NCI-H2029 treated with DMSO at 0.1 percent for 48 hours (cell line): ENCODE results near the gene PRR5L.
A peak's percentile ranks its signal among the peaks of the same experiment; 100 is the strongest.

ENCODE experiments used
- DNase-seq: peaks from one replicate; lab custom pipeline; 2025; lab: John Stamatoyannopoulos, UW

Gene PRR5L

DNA sequence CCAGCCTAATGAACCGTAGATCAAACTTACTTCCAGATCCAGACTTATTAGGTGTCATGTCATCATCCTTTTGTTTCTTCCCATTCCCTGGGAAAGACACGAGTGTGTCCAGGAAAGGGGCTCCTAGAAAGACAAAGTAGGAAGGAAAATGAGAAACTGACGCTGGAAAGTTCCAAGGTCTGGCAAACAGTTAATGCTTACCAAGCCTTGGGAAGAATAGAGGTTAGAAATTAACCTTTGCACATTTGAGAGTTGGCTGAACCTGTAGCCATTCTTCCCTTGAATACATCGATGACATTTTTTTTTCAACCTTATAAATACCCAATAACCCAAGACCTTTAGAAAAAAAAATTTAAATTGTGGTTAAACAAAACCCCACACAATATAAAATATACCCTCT lies 136.7 kb downstream of the PRR5L start:
- DNase-seq, result no peak

GRCh38 chr11:36436064-36436463 lies 140.0 kb downstream of the PRR5L start:
- no peak for DNase-seq

GRCh38 chr11:36436589-36436988 lies 140.5 kb downstream of the PRR5L start:
- no peak for DNase-seq

DNA sequence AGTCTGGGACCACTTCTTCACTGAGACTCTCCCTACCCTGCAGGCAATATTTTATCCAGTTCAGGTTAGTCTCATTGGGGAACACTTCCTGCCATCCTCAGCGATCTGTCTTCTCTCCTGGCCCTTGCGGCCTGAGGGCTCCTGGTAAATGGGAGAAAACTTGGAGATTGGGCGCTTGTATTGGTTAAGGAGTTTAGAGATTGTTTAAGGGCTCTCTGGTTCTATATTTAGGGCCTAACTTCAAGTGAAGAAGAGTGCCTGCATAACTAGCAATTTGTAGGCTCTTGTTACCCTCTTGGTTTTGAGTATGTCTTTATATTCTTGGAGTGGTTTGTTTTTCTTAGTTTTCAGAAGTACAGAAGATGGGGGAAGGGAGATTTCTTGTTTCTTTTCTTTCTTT lies 141.3 kb downstream of the PRR5L start:
- DNase-seq, result no peak

DNA sequence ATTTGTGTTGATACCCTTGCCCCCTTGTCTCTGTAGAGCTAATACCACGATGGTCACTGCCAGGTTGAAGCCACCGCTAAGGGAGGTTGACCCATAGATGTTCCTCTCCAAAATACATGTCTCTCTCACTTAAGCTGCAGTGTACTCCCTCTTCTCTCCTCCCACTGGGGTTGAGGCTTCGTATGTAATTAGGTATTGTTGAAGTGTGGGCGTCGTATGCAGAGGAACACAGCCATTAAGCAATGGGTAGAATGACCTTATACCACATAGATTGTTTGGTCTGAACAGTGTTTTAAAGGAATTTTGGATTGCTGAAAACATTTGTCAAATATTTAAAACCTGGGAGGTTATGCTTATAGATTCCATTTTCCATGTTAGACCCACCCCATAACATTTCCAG lies 142.0 kb downstream of the PRR5L start:
- DNase-seq, result no peak

DNA sequence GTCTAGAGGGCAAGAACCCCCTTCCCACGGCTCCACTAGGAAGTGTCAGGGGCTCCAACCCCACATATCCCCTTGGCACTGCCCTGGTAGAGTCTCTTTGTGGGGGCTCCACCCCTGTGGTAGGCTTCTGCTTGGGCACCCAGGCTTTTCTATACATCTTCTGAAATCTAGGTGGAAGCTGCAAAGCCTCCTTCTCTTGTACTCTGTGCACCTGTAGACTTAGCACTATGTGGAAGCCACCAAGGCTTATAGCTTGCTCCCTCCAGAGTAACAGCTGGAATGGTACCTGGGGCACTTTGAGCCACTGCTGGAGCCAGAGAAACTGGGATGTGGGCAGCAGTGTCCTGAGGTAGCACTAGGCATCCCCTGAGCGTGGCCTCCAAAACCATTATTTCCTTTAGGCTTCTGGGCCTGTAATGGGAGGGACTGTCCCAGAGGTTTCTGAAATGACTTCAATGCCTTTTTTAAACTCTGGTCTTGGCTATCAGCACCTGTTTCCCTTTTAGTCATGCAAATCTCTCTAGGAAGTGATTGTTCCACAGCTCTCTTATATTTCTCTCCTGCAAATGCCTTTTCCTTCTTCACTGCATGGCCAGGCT lies 145.6 kb downstream of the PRR5L start:
- no peak for DNase-seq

GRCh38 chr11:36443661-36444060 lies 147.6 kb downstream of the PRR5L start:
- no peak for DNase-seq

- DNase-seq, result no peak
Measured at GRCh38 chr11:36446135-36446534, 150.0 kb downstream of the PRR5L start.

DNA sequence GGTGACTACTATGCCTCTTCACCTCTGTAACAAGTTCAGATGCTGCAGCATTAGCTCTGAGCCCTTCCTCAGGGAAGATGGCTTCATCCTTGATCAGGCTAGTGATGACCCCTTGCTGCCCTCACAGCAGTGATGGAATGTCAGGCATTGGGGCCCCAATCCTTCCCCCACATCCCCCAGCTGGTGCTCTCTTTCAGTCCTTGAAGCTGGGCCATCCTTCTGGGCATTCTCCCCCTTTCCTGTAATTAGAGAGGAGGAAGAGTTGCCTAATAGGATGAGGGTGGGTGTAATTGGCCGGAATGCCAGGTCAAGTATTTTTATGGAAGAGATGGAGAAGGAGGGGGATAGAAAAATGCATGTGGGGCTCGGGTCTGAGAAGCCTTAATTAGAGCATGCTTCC lies 151.4 kb downstream of the PRR5L start:
- no peak for DNase-seq

DNA sequence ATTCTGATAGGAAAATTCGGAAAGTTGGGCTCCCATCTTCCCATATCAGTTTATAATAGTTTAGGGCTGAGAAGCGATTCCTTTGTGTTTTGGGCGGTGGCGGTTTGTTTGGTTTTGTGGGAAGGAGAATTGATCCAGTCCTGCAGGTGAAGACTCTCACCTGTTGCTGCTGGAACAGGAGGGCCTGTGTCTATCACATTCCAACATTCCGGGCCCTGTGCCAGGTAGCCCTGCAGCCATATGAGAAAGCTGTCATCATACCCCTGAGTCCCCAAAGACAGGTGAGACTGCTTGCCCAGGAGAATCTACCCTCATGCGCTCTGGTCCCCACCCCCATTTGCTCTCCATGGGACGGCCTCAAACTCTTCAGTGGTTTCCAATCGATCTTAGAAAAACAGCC lies 151.9 kb downstream of the PRR5L start:
- no peak for DNase-seq

DNA sequence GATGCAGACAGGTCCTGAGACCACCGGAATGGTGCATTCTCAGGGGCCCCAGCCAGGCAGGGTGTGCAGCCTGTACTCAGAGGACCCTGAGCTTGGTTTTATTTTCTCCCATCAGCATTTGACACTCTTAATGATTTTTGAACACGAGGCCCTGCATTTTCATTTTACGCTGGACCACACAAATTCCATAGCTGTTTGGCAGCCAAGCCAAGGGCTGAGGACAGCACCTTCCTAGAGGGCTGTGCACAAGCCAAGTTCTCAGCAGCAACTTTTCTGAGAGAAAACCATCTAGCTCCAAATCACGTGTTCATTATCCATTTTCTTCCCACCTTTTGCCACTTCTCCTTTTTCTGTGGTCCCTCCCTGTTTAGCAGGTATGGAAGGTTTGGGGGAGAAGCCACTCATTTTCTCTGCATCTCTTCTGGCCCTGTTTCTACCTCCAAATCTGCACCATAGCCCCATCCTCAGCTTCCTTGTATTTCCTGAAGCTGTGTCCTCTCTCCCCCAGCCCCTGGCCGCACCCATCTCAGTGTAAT lies 153.5 kb downstream of the PRR5L start:
- DNase-seq, result no peak

DNA sequence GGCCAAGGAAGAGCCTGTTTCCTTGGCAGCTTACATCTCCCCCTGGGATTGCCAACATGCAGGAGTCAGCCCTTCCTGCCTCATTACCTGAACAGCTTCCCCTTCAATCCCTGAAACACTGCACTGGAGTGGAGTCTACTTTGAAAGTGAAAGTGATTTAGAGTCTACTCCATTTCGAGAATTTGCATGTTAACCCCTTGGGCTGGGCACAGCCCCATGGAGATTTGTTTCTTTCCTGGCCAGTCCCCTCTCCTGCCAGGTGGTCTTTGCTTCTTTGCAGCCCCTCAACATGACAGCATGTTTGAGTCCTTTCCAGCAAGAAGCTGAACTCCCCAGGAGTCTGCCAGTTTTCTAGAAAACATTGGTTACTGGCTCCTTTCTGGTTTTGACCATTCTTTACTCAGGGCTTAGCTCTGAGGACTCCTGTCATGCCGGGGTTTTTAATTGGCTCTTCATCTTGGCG lies 154.1 kb downstream of the PRR5L start:
- no peak for DNase-seq

DNA sequence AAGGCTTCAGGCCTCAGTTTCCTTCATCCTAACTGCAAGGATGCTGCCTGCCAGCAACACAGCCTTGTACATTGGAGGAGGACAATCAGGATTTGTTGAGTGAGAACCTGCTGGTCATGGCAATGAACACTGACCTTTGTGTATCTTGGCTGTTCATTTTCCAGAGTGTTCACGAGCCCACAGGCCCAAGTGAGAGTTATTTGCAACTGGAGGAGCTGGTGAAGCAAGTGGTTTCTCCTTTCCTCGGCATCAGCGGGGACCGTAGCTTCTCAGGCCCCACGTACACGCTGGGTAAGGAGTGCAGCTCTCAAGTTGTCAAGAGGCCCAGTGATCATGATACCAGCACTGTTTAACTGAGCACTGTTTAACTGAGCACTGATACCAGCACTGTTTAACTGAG lies 155.0 kb downstream of the PRR5L start:
- no peak for DNase-seq

DNA sequence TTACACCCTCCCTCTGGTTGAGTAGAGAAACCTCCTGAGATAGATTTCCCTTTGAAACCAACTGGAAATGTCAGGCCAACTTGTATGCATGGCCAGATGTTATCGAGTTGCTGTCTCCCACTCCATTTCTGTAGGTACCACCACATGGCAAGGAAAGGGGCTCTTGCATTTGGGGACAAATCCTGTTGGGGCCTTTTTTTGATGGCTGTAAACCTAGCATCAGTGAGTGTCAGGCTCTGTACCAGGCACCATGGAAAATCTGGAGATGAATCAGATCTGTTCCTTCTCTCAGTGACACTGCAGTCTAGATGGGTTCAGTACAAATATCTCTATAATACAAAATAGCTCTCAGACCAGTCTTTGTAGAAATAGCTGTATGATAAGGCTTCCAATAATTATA lies 155.6 kb downstream of the PRR5L start:
- no peak for DNase-seq

DNA sequence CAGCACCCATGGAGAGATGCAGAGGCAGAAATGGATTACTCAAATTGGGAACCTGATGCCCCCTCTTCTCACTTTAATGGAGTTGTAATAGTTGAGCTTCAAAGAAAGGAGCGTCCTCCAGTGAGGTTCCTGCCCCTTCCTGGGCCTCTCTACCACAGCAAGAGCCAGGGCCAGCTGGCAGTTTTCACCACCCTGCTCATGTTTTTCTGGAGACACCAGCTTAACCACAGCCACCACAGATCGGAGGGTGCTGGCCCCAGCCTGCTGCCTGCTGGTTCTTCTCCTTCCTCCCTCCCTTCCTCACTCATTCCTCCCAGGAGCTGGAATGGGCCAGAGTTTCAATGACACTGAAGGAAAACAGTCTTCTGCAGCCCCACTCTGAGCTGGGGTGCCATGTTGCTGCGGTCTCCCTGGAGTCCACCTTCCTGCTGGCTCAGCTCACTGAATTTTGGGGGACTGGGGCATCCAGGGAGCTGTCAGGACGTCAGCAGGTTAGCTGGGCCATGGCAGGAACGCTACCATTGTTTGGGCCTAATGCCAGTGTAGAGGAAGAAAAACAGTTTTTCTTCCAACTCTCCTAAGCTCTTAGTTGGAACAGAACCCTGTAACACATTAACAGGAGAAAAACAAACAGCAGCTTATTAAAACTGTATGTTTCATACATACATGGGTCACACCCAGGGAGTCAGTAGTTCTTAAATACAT lies 156.3 kb downstream of the PRR5L start:
- no peak for DNase-seq

GRCh38 chr11:36452961-36453360 lies 156.9 kb downstream of the PRR5L start:
- no peak for DNase-seq

DNA sequence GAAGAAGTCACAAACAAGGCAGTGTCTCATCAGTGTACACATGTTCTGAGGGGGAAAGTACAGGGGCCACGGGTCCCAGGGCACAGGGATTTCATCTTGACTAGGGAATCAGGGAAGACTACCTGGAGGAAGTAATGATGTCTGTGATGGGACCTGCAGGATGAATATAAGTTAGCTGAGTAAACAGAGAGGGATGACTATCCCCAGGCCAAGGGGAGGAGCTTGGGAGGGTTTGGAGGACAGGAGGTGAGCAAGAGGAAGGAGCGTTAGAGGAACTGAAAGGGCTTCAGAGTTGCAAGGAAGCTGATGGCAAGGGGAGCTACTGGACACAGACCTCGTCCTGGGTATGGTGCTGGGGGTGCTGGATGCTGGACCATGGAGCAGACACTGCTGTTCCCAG lies 157.6 kb downstream of the PRR5L start:
- no peak for DNase-seq

DNA sequence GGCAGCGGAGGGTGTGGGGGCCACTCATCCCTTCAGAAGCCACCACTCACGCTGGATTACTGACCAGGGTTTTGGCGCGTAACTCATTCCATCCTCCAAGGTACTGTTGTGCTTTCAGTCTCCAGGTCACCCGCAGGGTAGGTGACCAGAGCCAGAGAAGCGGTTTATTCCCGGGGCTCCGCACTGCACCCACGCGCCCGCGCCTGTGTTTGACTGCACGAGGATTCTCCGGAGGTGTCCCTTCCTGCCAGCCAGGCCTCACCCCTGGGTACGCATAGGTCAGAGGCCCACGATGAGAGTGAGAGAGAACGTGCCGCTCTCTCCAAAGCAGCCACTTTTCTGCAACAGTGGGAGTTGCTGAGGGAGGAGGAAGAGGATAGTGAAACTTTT lies 158.5 kb downstream of the PRR5L start:
- no peak for DNase-seq

DNA sequence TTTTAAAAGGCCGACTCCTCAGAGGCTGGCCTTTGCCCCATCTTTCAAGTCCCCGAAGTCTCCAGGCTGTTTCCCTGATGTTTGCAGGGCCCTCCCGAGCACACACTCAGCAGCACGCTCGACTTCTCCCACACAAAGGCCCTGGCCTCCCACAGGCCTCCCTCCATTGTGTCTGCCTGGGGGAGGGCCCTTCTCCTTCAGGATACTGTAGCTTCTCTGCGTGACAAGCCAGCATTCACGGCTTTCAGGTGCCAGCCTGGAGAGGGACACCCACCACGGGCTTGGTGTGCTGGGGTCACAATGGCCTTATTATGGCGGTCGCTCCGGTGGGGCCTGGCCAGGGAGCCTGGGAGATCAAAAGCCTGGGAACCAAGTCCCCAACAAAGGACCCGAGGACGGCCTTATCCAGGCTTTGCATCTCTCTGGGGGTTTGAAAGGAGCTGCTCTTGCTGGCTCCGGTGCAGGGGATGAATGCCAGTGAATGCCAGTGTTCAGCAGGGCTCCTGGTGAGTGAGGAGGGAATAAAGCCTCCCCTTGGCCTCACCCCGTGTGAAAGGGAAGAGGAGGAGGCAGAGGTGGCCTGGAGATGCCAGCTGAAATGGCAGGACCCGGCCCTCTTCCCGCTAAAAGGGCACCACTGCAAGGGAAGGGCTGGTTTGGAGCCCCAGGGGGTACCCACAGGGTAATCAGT lies 159.0 kb downstream of the PRR5L start:
- DNase-seq, result no peak

DNA sequence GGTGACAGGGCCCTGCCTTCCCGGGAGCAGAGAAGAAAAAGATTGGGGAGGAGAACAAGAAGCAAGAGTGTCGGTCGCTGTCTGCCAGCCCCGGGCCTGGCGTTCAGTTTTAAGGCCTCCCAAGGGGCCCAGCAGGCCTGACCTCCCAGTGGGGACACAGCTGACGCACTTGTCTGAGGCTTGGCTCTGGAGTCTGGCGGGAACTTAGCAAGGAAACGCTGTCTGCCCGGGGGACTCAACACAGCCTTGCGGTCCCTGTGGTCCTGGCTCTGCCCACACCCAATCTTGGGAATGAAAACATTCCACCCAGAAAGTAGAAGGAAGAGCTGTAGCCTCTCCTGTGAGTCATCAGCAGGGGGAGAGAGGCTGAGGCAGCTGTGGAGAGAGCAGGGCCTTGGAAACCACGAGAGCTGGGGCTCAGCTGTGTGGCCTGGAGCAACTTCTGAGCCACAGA lies 159.6 kb downstream of the PRR5L start:
- DNase-seq, result no peak

GRCh38 chr11:36456156-36456555 lies 160.1 kb downstream of the PRR5L start:
- DNase-seq, result no peak

GRCh38 chr11:36458129-36458915 lies 162.2 kb downstream of the PRR5L start:
- peak; percentile 29 for DNase-seq
